ENCODE measurements around the gene SERGEF.

SERGEF gene

DNA sequence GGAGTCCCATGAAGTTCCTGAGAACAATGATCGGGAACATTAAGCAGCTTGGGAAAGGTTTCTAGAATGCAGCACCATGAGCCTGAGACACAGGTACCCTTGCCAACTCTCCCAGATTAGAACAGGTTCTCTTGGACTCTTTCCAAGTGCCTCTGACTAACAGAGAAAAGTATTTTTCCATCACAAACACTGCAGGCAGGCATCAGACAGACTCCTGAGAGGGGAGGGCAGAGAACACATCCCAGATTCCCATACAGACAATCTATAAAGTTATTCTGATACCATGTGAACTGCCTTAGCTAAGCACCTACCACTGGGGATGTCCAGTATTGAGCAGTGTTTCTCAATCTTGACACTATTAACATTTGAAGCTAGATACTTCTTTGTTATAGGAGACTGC lies 27.3 kb downstream of the SERGEF start:
- TF ChIP-seq, protein P1, sequence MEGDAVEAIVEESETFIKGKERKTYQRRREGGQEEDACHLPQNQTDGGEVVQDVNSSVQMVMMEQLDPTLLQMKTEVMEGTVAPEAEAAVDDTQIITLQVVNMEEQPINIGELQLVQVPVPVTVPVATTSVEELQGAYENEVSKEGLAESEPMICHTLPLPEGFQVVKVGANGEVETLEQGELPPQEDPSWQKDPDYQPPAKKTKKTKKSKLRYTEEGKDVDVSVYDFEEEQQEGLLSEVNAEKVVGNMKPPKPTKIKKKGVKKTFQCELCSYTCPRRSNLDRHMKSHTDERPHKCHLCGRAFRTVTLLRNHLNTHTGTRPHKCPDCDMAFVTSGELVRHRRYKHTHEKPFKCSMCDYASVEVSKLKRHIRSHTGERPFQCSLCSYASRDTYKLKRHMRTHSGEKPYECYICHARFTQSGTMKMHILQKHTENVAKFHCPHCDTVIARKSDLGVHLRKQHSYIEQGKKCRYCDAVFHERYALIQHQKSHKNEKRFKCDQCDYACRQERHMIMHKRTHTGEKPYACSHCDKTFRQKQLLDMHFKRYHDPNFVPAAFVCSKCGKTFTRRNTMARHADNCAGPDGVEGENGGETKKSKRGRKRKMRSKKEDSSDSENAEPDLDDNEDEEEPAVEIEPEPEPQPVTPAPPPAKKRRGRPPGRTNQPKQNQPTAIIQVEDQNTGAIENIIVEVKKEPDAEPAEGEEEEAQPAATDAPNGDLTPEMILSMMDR (conservative IDR thresholded peaks at IDR 0.05), result no peak
- H3K27ac ChIP-seq, result peak overlapping the region; percentile 53

DNA sequence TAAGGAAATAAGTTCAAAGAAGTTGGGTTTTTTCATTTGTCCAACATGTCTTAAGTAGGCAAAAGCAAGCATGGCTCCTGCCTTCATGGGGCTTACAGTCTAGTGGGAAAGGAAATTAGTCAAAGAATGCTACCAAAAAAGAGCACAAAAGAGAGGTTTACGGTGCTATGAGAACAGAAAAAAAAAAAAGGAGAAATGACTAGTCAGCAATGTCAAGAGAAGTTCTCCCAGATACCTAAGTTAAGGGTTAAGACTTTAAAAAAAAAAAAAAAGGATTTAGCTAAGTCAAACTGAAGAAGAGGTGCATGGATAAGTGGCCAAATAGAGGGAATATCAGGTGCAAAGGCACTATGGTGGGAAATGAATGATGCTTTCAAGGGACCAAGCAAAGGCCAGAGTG lies 29.3 kb downstream of the SERGEF start:
- no peak overlapping the region for H3K27ac ChIP-seq
- TF ChIP-seq, protein P1 (conservative IDR thresholded peaks at IDR 0.05), result no peak

DNA sequence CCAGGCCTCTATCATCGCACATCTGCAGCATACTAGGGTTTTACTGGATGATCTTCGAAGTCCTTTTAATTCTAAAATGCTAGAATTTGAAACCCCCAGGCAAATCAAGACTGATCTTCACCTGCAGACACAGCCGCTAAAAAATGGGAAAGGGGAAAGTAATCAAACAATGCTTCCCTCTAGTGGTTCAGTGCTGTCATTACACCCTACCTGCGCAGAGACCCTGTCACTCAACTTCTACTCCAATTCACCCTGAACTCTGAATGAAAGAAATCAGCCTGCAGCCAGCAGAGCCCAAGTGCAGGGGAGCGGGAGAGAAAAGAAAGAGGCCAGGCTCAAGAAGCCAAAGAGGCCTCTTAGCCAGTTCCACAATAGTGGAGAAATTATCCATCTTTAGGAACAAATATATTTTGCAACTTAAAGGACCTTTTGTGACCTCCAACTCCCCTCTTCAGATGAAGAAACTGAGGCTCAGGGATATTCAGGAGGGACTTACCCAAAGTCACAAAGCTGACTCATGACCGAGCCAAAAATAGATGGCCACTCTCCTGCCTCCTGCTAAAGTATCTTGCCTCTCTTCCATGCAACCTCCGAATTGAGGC lies 33.0 kb downstream of the SERGEF start:
- H3K27ac ChIP-seq, result no peak overlapping the region
- TF ChIP-seq, protein P1 (conservative IDR thresholded peaks at IDR 0.05), result peak; percentile 90

DNA sequence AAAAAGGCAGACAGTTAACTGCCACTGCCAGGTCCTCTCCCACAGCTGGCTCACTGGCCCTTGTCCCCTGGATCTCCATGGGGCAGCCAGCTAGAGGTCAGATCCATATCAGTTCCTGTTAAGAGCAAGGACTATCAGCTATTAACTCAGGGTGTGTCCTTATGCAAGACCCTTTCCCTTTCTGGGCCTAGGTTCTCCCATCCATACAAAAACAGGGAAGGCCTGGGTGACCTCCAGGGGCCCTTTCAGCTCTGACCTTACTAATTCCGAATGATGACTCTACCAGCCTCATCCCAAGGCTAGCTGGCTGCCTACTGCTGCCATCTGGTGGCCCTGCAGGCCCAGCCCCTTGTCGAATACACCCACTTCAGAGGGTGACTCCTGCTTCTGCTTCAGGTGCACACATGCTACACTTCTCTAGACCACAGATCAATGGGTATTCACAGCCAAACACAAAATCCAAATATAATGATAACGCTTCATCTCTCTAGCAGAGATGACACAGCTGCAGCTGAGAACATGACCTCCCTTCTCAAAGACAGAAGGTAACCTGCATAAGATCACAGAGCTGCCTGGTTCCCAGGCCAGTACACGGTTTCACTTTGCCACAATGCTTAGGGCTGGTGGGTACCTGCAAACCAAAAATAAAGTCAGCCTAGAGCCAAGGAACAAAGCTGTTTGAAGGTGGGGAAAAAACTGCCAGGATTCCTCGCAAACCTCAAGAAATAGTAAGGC lies 34.1 kb downstream of the SERGEF start:
- H3K27ac ChIP-seq, result no peak overlapping the region
- TF ChIP-seq, protein P1 (conservative IDR thresholded peaks at IDR 0.05), result peak; percentile 93

DNA sequence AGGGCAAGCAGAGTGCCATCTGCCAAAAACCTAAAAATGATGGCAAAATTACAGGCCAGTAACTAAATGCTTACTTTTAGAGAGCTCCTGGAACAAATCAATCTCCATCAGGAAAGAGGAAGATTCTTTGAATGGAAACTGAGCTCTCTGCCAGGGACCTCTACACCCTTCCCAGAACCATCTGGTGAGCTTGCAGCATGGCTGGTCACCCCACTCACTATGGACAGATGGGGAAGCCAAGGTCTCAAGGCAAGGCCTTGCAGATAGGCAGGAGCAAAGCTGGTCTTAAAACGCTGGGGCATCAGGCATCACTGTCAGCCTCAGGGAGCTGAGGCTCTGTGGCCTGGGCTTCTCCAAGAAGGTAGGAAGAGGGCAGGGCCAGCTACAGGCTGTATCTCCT lies 36.2 kb downstream of the SERGEF start:
- TF ChIP-seq, protein P1 (conservative IDR thresholded peaks at IDR 0.05), result no peak
- no peak overlapping the region for H3K27ac ChIP-seq

DNA sequence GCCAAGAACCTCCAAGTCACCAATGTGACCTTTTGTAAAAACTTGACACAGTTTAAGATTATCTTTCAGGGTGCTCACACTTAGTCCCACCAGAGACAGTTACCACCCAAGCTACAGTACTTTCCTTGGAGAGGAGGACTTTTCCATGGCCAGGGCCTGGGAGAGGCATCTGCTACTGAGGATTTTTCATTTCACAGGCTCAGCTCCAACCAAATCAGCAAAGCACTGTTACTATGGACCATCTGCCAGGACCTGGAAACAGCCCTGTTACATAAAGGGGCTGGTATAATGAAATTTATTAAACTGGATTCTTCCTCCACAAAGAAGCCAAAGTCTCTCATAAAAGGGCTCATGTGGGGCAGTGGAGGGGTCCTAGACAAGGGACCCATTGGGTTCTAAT lies 38.6 kb downstream of the SERGEF start:
- no peak overlapping the region for H3K27ac ChIP-seq
- TF ChIP-seq, protein P1 (conservative IDR thresholded peaks at IDR 0.05), result no peak

DNA sequence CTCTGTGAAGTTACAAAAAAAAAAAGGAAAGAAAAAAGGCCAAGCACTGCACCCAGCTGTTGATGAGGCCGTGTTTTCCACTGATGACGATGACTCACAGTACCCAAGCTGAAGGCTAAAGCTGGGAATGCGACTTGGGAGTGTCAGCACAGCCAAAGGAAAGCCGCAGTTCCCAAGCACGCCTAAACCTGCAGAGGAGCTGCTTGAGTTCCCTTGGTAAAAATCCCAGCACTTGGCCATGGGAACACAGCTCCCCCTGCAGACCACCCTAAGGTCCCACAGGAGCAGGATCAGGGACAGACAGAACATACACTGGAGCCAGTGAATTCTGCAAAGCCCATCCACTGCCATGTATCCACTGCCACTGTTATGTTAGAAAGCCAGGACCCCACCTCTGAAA lies 39.9 kb downstream of the SERGEF start:
- H3K27ac ChIP-seq, result no peak overlapping the region
- TF ChIP-seq, protein P1 (conservative IDR thresholded peaks at IDR 0.05), result 0 out of 2 replicates have a peak, but pooled peaks have one; percentile 11

All from VCaP (cell line).